NB4 (cell line): ENCODE data around the gene CBY2.
"Not testable (repeated sequence)": the region's sequence is repeated elsewhere in the genome, so short reads cannot be mapped to it uniquely, and the experiment has no call there.

Experiments used
- DNase-seq: peaks from one replicate; pipeline ENCODE4 v3.0.0; 2010; ENCODE audit warnings: low read depth
- H3K4me3 ChIP-seq: one replicate; pipeline ENCODE4 v1.5.1; 2011; ENCODE audit warnings: mild to moderate bottlenecking, low read depth, low read length, moderate library complexity
- MYC ChIP-seq: IDR thresholded peaks from 2 replicates; pipeline ENCODE4 v1.6.1; 2011; ENCODE audit warnings: low read depth, low read length
- POLR2A ChIP-seq: IDR thresholded peaks from 2 replicates; pipeline ENCODE4 v1.6.1; 2011; ENCODE audit warnings: mild to moderate bottlenecking; ENCODE audit not compliant: insufficient read length; ENCODE audit errors: extremely low read depth
- TF ChIP-seq, protein P1 (sequence below): IDR thresholded peaks from 2 replicates; pipeline ENCODE4 v1.6.1; 2011; ENCODE audit warnings: low read depth, low read length
- TF ChIP-seq, protein P2 (sequence below): IDR thresholded peaks from one replicate; pipeline ENCODE4 v1.5.1; 2012; ENCODE audit warnings: low read depth, low read length

CBY2 gene, protein sequence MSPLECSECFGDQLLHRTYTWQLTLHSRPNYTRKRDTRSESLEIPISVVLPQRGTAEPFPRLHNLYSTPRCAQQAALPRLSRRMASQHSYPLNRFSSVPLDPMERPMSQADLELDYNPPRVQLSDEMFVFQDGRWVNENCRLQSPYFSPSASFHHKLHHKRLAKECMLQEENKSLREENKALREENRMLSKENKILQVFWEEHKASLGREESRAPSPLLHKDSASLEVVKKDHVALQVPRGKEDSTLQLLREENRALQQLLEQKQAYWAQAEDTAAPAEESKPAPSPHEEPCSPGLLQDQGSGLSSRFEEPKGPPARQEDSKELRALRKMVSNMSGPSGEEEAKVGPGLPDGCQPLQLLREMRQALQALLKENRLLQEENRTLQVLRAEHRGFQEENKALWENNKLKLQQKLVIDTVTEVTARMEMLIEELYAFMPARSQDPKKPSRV

DNA sequence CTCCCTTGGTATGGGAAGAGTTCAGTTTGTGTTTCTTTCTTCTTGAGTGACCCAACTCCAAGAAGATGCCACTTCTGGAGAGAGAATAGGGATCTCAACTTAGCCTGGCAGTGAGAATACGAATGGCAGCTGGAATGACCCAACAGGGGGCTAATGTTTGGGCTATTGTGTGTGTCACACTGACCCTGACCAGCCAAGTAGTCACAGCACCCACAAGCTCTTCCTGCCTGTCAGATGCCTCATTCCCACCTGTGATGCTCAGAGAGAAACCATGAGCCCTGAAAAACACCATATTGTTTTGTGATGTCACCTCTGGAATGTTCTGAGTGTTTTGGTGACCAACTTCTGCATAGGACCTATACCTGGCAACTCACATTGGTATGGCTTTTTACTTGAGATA, at the start of gene CBY2:
Gene CBY2, plus strand, starts transcription at position 233 of the 400 bp plus-strand sequence. Its CDS starts 71 bp downstream, at position 304.
- no peak within 1 kb of the TSS for H3K4me3 ChIP-seq
- no peak for DNase-seq
- TF ChIP-seq, protein P1, sequence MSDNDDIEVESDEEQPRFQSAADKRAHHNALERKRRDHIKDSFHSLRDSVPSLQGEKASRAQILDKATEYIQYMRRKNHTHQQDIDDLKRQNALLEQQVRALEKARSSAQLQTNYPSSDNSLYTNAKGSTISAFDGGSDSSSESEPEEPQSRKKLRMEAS, result no peak
- TF ChIP-seq MYC (no peak), POLR2A (no peak)
- TF ChIP-seq, protein P2, sequence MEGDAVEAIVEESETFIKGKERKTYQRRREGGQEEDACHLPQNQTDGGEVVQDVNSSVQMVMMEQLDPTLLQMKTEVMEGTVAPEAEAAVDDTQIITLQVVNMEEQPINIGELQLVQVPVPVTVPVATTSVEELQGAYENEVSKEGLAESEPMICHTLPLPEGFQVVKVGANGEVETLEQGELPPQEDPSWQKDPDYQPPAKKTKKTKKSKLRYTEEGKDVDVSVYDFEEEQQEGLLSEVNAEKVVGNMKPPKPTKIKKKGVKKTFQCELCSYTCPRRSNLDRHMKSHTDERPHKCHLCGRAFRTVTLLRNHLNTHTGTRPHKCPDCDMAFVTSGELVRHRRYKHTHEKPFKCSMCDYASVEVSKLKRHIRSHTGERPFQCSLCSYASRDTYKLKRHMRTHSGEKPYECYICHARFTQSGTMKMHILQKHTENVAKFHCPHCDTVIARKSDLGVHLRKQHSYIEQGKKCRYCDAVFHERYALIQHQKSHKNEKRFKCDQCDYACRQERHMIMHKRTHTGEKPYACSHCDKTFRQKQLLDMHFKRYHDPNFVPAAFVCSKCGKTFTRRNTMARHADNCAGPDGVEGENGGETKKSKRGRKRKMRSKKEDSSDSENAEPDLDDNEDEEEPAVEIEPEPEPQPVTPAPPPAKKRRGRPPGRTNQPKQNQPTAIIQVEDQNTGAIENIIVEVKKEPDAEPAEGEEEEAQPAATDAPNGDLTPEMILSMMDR, result no peak

DNA sequence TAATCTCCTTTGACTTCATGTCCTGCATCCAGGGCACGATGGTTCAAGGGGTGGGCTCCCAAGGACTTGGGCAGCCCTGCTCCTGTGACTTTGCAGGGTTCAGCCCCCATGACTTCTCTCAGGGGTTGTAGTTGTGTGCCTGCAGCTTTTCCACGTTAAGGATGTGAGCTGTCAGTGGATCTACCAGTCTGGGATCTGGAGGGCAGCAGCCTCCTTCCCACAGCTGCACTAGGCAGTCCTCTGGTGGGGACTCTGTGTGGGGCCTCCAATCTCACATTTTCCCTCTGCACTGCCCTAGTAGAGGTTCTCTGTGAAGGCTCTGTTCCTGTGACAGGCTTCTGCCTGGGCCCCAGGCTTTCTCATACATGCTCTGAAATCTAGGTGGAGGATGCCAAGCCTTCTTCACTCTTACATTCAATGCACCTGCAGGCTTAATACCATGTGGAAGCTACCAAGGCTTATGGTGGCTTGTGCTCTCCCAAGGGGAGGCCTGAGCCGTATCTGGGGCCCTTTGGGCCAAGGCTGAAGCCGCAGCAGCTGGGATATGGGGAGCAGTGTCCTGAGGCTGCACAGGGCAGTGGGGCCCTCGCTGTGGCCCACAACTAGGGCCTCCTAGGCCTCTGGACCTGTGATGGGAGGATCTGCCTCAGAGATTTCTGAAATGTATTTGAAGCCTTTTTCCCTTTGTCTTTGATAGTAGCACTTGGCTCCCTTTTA, 47.3 kb upstream of the CBY2 start:
- DNase-seq, result no peak
- TF ChIP-seq, protein P2, result no peak
- TF ChIP-seq, protein P1, result no peak
- TF ChIP-seq MYC, result no peak
- TF ChIP-seq POLR2A, result no peak

DNA sequence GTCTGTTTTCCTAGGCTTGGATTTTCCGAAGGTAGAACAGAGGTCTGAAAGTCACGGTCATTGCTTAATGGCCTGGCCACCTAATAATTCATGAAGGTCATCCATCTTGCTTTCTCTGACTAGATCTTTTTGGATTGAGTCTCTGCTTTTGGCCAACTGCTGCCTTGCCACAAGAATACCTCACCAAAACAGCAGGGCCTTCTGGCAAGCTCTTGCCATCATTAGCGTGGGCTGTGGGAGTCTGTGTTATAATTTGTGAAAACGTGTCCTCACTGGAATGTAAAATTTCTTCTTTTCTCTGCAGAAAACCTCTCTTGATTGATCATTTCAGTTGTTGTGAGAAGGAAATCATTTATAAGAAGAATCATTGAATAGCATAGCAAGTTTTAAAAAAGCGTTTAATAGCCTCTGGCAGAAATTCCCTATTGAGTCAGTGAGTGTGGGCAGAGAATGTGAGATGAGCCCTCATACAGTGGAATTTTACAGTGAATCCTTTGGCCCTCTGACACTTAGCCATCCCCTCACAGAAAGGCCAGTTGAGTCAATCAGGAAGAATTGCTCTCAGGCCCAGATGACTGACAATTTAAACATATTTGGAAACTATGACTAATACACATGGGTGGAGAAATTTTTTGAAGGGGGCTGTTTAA, 43.4 kb upstream of the CBY2 start:
- DNase-seq, result no peak
- H3K4me3 ChIP-seq, result no peak overlapping the region
- no peak for TF ChIP-seq POLR2A
- TF ChIP-seq, protein P1, result no peak
- TF ChIP-seq MYC, result no peak
- TF ChIP-seq, protein P2, result no peak

More for the DNA sequence above, 47.3 kb upstream of the CBY2 start:
- no peak overlapping the region for H3K4me3 ChIP-seq

DNA sequence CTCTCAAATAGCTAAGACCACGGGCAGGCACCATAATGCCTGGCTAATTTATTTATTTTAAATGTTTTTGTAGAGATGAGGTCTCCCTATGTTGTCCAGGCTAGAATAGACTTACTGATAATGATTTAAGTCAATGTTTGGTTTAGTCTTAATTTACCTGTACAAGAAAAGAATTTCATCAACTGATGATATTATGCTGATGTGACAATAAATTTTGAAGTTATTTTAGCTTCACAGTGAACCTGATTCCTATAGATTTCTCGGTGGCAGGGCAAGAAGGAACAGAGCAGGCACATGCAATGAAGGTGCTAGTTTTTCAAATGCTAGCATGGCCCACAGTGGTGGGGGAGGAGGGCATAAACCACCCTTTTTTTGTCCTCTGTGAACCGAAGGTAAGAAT, 42.6 kb upstream of the CBY2 start:
- no peak for TF ChIP-seq POLR2A
- TF ChIP-seq, protein P1, result no peak
- TF ChIP-seq MYC, result no peak
- TF ChIP-seq, protein P2, result no peak

DNA sequence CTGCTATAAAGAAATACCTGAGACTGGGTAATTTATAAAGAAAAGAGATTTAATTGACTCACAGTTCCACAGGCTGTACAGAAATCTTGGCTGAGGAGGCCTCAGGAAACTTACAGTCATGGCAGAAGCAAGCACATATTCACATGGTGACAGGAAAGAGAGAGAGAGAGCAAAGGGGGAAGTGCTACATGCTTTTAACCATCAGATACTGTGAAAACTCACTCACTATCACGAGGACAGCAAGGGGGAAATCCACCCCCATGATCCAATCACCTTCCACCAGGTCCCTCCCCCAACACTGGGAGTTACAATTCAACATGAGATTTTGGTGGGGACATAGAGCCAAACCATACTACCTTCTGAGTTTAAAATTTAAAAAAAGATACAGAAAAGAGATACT, 41.7 kb upstream of the CBY2 start:
- H3K4me3 ChIP-seq, result not testable (repeated sequence)
- peak; percentile 18 for DNase-seq

More for the DNA sequence above, 42.6 kb upstream of the CBY2 start:
- no peak for DNase-seq
- no peak overlapping the region for H3K4me3 ChIP-seq

DNA sequence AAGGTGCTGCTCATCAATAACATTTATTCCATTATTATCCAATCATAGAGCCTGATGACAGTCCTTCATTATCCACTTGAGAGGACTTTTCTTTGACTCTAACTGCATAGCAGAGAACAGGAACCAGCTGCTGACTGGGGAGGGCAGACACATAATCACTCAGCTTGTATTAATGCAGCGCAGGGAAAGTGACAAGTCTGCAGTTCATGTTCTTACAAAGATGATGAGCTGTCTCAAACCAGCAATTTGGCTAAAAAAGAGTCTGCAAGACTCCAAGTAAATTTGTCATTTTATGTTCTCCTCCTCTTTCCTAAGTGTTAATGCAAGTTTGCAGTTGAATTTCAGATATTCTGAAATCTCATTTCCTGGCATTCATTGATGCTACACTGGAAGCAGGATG, 40.0 kb upstream of the CBY2 start:
- TF ChIP-seq POLR2A (no peak), MYC (no peak)
- TF ChIP-seq, protein P2, result no peak
- TF ChIP-seq, protein P1, result no peak
- H3K4me3 ChIP-seq, result no peak overlapping the region
- DNase-seq, result no peak

DNA sequence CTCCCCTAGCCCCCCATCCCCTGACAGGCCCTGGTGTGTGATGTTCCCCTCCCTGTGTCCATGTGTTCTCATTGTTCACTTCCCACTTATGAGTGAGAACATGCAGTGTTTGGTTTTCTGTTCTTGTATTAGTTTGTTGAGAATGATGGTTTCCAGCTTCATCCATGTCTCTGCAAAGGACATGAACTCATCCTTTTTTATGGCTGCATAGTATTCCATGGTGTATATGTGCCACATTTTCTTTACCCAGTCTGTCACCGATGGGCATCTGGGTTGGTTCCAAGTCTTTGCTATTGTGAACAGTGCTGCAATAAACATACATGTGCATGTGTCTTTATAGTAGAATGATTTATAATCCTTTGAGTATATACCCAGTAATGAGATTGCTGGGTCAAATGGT, 39.2 kb upstream of the CBY2 start:
- DNase-seq, H3K4me3 ChIP-seq: not testable (repeated sequence)

DNA sequence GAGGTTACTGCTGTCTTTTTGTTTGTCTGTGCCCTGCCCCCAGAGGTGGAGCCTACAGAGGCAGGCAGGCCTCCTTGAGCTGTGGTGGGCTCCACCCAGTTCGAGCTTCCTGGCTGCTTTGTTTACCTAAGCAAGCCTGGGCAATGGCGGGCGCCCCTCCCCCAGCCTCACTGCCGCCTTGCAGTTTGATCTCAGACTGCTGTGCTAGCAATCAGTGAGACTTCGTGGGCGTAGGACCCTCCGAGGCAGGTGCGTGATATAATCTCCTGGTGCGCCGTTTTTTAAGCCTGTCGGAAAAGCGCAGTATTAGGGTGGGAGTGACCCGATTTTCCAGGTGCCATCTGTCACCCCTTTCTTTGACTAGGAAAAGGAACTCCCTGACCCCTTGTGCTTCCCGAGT, 32.5 kb upstream of the CBY2 start:
- H3K4me3 ChIP-seq, DNase-seq: not testable (repeated sequence)
